Kidney glomerular epithelial cell (primary cell): ENCODE measurements around the gene NENF.

Experiments used
- DNase-seq: peaks from one replicate; lab custom pipeline; 2025; lab: John Stamatoyannopoulos, UW

Gene NENF

GRCh38 chr1:212481438-212481767, 48.7 kb downstream of the NENF start:
- no peak for DNase-seq

DNA sequence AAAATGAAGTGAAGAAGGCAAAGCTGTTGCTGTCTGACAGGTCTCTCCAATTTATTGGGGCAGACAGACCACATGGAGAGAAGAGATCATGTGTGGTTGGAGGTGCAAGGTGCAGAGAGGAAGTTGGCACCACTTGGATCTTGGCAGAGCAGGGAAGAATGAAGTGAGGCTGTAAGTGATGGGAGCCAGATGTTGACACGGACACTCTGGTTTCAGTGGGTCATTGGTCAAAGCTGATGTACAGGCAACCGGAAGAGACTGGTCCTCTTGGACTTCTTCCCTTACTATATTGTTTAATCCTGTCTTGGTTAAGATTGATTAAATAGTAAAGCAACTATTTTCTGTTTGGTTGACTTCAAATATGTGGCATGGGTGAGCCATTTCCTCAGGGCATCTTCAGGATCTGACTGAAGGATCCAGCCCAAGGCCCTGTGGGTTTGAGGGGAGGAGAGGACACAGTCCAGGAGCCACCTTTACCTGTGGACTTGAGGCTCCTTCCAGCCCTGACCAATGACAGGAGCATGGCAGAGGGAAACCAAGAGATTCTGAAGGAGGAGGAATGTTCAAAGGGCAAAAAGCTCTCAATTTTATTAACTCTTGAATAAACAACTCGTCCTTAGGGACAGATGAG, 49.4 kb downstream of the NENF start:
- no peak for DNase-seq

GRCh38 chr1:212482637-212483441, 50.1 kb downstream of the NENF start:
- DNase-seq = peak; percentile 66

- peak; percentile 95 for DNase-seq
Observed at GRCh38 chr1:212484701-212485570, 52.2 kb downstream of the NENF start.

GRCh38 chr1:212485571-212485912, 52.8 kb downstream of the NENF start:
- DNase-seq = no peak

DNA sequence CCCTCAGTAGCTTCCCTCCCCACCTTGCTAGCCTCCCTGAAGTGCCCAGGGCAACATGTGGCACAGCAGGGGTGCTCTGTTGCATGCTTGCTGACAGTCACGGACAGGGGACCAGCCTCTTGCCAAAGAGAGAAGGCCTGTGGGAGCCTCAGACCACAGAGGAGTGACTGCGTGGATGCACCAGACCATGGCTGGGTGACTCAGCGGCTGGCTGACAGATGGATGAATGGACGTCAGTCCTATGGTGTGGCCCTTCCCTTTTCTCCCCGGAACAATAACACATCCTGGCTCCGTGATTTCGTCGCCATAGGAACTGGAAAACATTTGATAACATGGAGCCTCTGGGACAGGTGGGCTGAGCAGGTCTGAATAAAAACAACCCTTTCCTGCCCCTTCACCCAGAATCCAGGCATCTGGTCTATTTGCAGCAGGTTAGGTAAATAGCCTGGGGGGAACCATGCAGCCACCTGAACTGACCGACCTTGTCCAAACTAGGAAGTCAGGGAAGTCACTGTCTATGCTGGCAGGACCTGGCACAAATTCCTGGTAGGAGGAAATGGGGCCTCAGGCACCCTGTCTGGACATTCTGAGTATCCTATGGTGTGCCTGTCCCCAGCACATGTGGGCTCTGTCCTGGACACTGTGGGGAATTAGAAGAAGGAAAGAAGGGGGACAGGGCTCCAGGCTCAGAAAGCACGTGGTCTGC, 53.3 kb downstream of the NENF start:
- peak; percentile 99 for DNase-seq

DNA sequence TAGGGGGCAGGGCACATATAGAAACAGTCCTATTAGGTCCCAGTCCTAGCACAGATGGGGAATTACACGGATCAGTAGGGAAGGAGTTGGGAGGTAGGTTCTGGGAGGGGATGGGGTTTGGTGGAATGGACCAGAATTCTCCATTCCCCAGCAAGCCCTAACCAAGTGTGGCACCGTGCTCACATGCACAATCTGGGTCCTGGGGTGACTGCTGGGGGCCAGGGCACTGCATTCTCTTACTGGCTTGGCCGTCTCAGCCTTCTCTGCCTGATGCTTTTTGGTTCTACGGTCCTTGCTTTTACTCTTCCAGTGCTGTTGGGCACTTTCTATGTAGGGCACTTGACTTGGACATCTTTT, 53.9 kb downstream of the NENF start:
- DNase-seq = no peak

- DNase-seq = no peak
Observed at GRCh38 chr1:212487286-212487685, 54.6 kb downstream of the NENF start.

DNA sequence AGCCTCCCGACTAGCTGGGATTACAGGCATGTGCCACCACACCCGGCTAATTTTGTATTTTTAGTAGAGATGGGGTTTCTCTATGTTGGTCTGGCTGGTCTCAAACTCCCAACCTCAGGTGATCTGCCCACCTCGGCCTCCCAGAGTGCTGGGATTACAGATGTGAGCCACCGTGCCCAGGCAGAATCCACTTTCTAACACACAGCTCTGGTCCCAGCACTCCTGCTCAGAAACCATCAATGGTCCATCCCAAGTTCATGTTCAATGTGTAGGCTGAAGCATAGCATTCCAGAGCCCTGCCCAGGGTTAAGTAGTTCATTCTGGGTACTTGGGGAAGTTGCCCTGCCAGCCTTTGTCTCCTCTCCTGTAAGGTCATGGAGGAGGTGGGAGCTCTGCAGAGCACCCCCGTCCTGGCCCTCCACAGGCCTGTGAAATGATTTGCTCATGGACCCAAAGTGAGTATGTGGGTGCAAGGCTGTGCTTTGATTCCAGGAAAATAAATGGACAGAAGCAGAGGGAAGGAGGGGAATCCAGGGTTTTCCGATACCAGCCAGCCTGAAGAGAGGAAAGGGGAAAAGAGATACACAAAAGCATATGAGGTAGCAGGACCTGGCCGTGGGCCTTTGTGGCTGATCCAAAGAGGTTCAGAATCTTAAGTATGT, 55.2 kb downstream of the NENF start:
- DNase-seq = no peak

DNA sequence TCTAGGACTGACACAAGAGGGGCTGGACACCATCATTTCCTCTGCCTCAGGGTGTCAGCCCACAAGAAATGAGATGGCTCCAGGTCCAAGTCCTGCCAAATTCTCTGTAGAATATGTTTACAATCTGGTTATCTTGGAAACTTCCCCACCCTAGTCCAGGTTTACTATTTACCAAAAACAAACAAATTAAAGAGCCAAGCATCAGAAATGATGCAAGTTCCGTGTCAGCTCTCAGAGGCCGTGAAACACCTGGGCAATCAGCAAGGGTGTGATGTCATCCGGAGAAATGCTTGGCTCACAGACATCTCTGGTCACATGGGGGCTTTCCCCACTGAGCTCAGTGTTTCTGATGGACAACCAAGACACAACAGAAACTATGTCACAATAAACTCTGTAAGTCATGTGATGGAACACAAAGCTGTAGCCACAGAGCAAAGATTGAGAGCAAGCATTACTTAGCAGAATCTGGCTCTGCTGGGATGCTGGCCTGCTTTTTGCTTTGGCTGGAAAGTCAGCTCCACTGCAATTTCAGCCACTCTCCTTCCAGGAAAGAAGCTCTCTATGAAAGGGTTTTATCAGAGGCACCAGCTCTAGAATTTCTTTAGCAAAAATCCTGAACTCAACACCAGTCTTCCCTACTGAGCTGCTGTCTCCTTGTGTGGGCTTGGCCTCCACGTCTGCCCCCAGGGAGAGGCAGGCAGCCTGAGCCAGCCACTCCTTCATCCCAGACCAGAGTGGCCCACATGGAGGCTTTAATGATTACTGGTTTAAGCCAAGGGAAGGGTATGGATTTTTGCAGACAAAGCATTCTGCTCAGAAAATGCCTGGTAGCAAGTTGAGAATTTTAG, 55.9 kb downstream of the NENF start:
- peak; percentile 69 for DNase-seq

DNA sequence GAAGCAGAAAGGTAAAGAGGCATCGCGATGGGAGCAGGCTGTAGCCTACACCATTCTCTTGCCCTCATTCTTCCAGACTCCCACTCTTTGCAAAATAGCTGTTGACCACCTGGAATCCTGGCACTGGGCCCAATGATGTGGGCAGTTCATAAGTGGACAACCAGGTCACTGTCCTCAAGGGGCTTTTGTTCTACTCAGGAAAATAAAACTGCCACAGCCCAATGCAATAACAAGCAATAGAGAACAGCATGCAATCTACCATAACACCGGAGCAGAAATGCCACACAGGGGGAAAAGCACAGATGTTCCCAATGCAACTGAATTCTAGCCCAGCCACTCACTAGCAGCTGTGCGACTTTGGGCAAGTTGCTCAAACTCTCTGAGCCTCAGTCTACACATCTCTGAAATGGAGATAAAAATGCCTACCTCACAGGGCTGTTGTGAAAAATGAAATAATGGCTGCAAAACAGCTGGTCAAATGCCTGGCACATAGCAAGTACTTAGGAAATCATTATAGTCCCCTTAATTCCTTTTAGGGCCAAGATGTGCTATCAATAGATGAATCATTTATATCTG, 56.7 kb downstream of the NENF start:
- DNase-seq = no peak

- no peak for DNase-seq
Observed at GRCh38 chr1:212490276-212490675, 57.6 kb downstream of the NENF start.

DNA sequence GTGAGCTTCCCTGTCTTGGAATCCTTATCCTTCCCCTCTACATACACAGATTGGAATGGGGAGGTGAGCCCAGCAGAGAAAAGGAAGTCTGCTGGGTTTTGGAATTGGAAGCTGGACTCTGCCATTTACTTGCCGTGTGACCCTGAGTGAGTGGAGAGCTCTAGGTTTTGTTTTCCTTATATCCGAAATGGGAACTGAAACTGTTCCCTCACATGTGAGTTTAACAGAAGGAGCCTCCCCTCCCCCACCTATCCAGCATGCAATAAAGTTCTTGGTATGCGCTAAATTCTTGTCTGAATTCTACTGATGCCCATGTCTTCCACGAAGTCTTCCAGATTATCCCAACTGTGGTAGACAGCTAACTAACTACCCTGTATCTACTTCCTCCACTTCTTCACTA, 58.7 kb downstream of the NENF start:
- DNase-seq = no peak
